ENCODE data around the gene IFFO2. TPM values are rescaled to one million over a fixed set of nuclear protein-coding genes. Genes with fewer than 3 reads are reported as not detected.

The IFFO2 gene
- total RNA-seq, 1 donor from 2014 or later = 5.0 TPM

DNA sequence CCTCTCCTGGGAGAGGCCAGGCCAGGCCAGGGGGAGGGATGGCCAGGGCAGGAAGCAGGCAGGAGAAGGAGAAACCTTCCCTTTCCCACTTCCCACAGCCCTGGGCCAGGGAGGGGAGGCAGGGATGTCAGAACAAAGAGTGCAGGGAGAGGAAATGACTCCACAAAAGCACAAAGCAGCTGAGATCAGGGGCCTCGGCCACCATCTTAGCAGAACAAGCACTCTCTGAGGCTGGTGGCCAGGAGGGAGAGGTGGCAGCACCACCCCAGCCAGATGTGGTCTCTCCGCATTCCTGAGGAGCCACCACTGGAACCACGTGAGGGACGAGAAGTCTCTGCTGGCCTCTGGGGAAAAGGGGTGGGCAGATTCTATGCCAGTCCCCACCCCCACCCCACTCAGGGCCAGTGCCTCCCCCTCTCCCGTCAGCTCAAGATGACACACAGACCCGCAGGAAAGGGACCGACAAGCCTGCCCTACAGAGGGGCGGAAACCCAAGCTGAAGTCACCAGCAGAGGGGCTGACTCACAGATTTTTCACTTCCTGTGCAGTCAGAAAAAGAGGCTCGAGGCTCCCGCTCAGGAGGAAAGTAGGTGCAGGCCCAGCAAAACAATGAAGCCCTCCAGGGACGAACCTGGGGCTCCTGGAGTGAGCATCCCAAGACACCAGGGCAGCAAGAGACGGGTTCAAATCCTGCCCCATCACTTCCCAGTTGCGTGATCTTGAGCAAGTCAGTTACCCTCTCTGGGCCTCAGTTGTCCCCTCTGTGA, 30.0 kb downstream of the IFFO2 start:
- peak; percentile 65 for DNase-seq
- ATAC-seq = peak; percentile 52
- intact Hi-C loops (cut with micrococcal nuclease) = no loop called here

GRCh38 chr1:18925279-18925678, 31.2 kb downstream of the IFFO2 start:
- DNase-seq (no peak), ATAC-seq (no peak)
- intact Hi-C loops (cut with micrococcal nuclease) = no loop called here

DNA sequence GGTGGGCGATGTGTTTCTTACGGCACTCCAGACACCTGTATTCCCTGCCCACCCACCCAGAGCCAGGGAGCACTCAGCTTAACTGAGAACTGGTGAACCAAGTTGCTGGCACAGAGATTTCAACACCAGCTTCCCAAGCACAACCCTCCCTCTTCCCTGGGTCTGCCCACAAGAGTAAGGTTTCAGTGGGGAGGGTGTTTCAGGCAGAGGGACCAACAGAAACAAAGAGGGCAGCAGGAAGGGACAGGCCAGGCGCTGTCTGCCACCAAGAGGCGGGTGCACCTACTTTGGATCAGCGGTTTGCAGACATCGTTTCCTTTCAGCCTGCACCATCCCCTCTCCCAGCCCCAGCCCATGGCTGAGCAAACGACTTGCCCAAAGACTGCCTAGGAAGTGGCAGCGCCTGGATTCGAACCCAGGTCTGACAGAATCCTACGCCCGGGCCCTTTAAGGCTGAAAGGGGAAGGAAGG, 32.2 kb downstream of the IFFO2 start:
- ATAC-seq (no peak), DNase-seq (no peak)
- intact Hi-C loops (cut with micrococcal nuclease) = no loop called here

DNA sequence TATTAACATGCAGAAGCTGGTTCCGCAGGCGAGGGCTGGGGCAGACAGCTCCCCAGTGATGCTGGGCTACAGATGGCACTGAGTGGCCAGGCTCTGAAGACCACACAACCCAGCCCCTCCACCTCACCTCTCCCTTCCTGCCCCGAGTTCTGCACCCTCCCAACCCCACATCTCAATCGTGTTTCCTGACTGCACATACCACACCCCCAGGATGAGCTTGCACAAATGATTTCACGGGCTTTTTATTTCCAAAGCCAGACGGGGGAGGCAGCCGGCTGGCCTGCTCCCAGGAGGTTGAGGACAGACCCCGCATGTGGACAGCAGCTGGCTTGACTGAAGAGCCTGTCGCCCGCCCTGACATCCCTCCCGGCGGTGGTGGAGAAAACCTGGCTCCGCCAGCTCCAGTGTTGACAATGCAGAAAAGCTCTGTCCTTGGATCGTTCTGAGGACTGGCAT, 32.7 kb downstream of the IFFO2 start:
- DNase-seq (peak; percentile 59), ATAC-seq (peak; percentile 1)
- intact Hi-C loops (cut with micrococcal nuclease) = no loop called here

GRCh38 chr1:18922848-18923755, 33.4 kb downstream of the IFFO2 start:
- DNase-seq (no peak), ATAC-seq (peak; percentile 3)
- intact Hi-C loops (cut with micrococcal nuclease) = no loop called here

GRCh38 chr1:18922319-18922726, 34.2 kb downstream of the IFFO2 start:
- ATAC-seq (peak; percentile 92), DNase-seq (peak; percentile 83)
- intact Hi-C loops (cut with micrococcal nuclease) = no loop called here

DNA sequence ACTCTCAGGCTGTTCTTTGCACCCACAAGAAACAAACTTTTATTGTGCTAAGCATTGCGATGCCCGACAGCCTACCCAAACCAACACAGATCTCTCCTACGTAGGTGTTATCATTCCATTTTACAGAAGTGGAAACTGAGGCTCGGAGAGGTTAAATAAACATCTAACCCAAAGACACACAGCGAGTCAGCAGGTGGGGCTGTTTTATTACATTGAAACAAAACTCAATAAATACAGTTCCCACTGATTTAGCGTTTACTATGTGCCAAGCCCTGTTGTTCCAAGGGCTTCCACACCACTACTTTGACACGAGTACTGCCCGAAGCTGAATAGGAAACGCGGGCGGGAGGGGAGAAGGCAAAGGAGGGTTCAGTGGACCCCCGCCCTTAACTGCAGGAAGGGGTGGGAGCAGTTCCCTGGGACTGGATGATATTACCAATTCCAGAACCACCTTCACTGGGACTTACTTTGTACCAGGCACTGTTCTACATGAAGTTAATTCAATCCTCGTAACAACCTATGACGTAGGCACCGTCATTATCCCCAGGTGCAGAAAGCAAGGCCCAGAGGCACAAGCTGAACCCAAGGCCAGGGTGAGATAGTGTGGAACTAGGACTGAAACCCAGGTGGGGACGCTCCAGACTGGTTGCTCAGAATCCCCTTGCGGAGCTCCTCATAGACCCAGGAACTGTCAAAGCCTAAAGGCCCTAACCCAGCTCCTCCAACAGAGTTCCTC, 34.8 kb downstream of the IFFO2 start:
- ATAC-seq (peak; percentile 1), DNase-seq (no peak)
- intact Hi-C loops (cut with micrococcal nuclease) = no loop called here

DNA sequence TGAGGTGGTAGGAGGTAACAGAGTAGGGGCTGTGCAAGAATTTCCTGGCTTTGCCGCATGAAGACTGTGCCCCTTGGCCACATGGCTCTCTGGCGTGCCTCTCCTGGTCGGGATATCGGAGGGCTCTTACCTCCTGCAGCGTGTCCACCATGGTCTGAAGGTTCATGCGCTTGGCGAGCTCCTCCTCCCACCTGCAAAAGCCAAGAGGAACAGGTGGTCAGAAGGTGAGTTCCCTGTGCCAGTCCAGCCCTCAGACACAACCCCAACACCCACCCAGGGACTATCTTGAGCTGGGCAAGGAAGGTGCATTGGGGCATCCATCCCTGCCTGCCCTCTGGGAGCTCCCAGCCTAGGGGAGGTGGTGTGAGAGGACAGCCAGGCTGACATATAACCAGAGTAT, 35.5 kb downstream of the IFFO2 start:
- intact Hi-C loops (cut with micrococcal nuclease) = no loop called here
- ATAC-seq = no peak
- no peak for DNase-seq

- ATAC-seq (no peak), DNase-seq (no peak)
- intact Hi-C loops (cut with micrococcal nuclease) = no loop called here
Measured at GRCh38 chr1:18919956-18920355, 36.5 kb downstream of the IFFO2 start.

GRCh38 chr1:18919197-18919905, 37.1 kb downstream of the IFFO2 start:
- ATAC-seq = no peak
- intact Hi-C loops (cut with micrococcal nuclease) = no loop called here
- no peak for DNase-seq

- ATAC-seq = no peak
- no peak for DNase-seq
- intact Hi-C loops (cut with micrococcal nuclease) = no loop called here
Measured at GRCh38 chr1:18918417-18918816, 38.1 kb downstream of the IFFO2 start.

DNA sequence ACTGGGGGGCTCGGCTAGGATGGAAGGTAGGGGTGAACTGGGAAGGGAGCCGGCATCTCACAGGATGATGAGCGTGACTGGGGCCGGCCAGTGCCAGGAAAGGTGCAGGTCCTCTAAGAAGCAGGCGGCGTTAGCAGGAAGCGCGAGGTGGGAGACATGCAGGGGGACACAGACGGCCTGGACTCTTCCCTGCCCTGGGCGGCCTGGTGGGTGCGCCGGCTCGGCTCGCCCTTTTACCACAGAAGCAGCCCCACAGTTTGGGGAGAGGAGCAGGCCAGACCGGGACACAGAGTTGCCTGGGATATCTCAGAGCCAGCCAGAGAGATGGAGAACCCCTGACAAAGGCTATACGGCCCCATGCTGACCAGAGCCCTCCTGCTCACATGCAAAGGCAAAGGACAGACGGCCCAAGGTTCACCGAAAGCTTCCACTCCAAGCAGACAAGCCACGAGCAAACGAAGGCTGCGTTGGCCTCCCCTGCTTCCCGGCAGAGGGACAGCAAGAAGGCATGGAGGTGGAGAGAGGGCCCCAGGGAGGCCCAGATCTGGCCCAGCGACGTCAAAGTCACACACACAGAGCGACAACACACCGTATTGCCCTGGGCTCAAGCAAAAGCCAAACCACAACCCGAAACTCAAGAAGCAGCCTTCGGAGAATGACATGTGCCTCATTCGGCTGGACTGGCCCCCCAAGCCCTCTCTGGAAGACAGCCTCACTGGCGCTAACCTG, 39.2 kb downstream of the IFFO2 start:
- no peak for DNase-seq
- no peak for ATAC-seq
- intact Hi-C loops (cut with micrococcal nuclease) = no loop called here

GRCh38 chr1:18915341-18915740, 41.1 kb downstream of the IFFO2 start:
- DNase-seq (no peak), ATAC-seq (no peak)
- intact Hi-C loops (cut with micrococcal nuclease) = no loop called here

DNA sequence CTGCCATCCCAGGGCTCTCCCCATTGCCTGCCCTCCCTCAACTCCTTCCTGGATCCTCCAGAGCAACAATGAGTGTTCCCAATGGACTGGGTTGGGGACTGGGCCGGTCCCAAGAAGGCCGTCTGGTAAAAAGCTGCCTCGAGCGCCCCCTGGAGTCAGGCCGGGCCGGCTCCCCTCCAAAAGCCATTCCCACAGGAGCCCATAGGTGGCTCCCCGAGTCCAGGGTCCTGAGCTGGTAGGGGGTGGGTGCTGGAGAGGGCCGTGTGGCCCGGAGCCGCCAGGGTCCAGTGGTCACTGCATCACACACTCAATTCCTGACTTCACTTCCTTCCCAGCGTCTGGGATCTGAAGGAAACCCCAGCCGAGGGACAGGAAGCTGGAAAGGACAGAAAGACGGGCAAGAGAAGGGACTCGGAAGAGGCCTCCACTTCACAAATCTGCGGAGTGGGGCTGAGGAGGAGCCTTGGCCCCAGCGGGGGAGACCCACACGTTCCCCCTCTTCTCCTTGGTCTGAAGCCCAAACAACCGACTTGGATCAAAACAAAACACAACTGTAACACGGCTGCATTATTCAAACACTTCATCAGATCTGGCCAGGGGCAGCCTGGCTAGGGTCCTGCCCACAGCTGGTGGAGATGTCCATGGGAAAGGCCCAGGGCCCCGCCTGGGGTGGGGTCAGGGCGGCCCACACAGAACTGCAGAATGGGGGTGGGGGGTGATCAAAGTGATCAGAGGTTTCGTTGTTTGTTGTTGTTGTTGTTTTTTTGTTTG, 43.2 kb downstream of the IFFO2 start:
- DNase-seq (peak; percentile 91), ATAC-seq (peak; percentile 85)
- intact Hi-C loops (cut with micrococcal nuclease) = no loop called here

DNA sequence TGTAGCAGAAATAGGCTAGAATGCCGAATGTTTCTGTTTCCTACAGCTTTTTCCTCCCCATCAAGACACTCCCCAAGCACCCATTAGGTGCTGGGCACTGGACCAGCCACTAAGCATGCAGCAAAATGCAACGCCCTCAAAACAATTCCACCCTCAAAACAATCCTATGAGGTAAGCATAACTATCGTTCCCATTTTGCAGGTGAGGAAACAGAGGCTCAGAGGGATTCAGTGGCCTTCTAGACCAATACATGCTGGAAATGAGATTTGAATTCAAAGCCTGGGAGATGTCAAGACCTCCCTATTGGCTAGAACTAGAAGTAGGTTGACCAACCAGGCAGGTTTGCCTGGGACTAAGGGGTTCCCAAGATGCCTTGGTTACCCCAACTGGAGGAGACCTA, 43.9 kb downstream of the IFFO2 start:
- intact Hi-C loops (cut with micrococcal nuclease) = no loop called here
- DNase-seq (no peak), ATAC-seq (no peak)

GRCh38 chr1:18908911-18909771, 47.3 kb downstream of the IFFO2 start:
- intact Hi-C loops (cut with micrococcal nuclease) = loop anchor here (10.0 kb wide), 1 partner anchor 186 kb away; no protein-coding TSS in a partner anchor
- ATAC-seq (no peak), DNase-seq (no peak)

All from left ventricle myocardium superior (tissue), 1 donor.